ELF-1 (cell line): ENCODE measurements around the gene HNRNPA2B1.
"Not testable (repeated sequence)": the region's sequence is repeated elsewhere in the genome, so short reads cannot be mapped to it uniquely, and the experiment has no call there.

ENCODE experiments used
- DNase-seq: peaks from one replicate; pipeline ENCODE4 v3.0.0-alpha.2; 2016; ENCODE audit warnings: low read depth, low spot score

Gene HNRNPA2B1

DNA sequence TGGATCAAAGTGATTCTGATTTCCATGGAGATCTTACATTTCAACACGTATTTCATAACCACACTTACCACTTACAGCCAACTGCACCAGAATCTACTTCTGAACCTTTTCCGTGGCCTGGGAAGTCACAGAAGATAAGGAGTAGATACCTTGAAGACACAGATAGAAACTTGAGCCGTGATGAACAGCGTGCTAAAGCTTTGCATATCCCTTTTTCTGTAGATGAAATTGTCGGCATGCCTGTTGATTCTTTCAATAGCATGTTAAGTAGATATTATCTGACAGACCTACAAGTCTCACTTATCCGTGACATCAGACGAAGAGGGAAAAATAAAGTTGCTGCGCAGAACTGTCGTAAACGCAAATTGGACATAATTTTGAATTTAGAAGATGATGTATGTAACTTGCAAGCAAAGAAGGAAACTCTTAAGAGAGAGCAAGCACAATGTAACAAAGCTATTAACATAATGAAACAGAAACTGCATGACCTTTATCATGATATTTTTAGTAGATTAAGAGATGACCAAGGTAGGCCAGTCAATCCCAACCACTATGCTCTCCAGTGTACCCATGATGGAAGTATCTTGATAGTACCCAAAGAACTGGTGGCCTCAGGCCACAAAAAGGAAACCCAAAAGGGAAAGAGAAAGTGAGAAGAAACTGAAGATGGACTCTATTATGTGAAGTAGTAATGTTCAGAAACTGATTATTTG is 15.3 kb downstream of the HNRNPA2B1 start:
- no peak for DNase-seq

DNA sequence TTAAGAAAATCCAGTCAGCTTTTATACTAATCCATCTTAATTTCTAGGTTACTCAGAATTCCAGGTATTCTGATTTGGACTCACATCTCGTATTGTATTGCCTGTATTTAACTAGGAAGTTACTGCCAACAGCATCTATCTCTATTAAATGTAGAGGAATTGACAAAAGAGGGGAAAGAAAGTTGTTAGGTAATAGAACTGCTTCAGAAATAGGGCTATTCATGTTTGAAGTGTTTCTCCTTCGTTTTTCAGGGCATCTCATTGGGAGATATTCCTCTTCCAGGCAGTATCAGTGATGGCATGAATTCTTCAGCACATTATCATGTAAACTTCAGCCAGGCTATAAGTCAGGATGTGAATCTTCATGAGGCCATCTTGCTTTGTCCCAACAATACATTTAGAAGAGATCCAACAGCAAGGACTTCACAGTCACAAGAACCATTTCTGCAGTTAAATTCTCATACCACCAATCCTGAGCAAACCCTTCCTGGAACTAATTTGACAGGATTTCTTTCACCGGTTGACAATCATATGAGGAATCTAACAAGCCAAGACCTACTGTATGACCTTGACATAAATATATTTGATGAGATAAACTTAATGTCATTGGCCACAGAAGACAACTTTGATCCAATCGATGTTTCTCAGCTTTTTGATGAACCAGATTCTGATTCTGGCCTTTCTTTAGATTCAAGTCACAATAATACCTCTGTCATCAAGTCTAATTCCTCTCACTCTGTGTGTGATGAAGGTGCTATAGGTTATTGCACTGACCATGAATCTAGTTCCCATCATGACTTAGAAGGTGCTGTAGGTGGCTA is 16.1 kb downstream of the HNRNPA2B1 start:
- not testable (repeated sequence) for DNase-seq

GRCh38 chr7:26183545-26184280 is 16.8 kb downstream of the HNRNPA2B1 start:
- DNase-seq, result no peak

GRCh38 chr7:26182706-26183105 is 17.8 kb downstream of the HNRNPA2B1 start:
- peak; percentile 6 for DNase-seq

- DNase-seq, result no peak
These were observed 18.3 kb downstream of the HNRNPA2B1 start for GRCh38 chr7:26182283-26182682.

GRCh38 chr7:26181474-26182227 is 18.9 kb downstream of the HNRNPA2B1 start:
- no peak for DNase-seq

- no peak for DNase-seq
These were observed 19.8 kb downstream of the HNRNPA2B1 start for GRCh38 chr7:26180792-26181198.

- no peak for DNase-seq
These were observed 20.6 kb downstream of the HNRNPA2B1 start for GRCh38 chr7:26179826-26180497.

GRCh38 chr7:26179422-26179821 is 21.1 kb downstream of the HNRNPA2B1 start:
- no peak for DNase-seq

GRCh38 chr7:26178272-26178960 is 22.1 kb downstream of the HNRNPA2B1 start:
- DNase-seq, result no peak

- DNase-seq, result not testable (repeated sequence)
These were observed 23.3 kb downstream of the HNRNPA2B1 start for GRCh38 chr7:26177269-26177668.

GRCh38 chr7:26176696-26177095 is 23.9 kb downstream of the HNRNPA2B1 start:
- DNase-seq, result not testable (repeated sequence)

DNA sequence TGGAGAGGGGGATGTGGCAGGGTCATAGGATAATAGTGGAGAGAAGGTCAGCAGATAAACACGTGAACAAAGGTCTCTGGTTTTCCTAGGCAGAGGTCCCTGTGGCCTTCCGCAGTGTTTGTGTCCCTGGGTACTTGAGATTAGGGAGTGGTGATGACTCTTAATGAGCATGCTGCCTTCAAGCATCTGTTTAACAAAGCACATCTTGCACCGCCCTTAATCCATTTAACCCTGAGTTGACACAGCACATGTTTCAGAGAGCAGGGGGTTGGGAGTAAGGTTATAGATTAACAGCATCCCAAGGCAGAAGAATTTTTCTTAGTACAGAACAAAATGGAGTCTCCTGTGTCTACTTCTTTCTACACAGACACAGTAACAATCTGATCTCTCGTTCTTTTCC is 24.6 kb downstream of the HNRNPA2B1 start:
- not testable (repeated sequence) for DNase-seq

DNA sequence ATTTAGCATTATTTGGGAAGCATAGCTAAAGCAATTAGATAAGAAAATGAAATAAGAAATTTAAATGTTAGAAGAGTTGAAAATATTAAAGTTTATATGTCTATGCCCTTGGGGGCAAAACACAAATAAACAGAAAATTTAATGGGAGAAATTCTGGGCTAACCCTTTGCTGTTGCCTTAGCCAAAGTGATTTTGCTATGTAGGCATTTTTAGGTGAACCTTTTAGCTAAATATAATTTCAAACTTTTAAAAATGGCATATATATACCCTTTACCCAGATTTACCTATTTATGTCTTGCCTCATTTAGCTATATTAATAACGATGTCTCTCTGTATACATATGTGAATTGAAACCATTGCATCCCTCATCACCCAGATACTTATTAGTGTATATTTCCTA is 28.5 kb downstream of the HNRNPA2B1 start:
- no peak for DNase-seq

DNA sequence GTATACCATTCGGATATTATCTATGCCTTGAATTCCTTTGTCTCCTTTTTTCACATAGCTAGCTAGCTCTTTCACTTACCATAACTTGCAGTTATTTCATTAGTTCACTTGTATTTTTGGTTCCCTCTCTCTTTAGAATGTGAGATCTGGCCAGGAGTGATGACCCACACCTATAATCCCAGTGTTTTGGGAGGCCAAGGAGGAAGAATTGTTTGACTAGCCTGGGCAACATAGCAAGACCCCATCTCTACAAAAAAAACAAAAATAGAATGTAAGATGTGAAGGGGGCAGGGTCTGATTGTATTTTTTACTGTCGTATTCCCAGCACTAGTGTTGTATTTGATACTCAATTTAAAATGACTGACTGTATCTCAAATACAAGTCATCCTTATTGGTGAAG is 28.9 kb downstream of the HNRNPA2B1 start:
- DNase-seq, result no peak

GRCh38 chr7:26170663-26171062 is 29.9 kb downstream of the HNRNPA2B1 start:
- DNase-seq, result no peak

GRCh38 chr7:26169271-26169670 is 31.3 kb downstream of the HNRNPA2B1 start:
- DNase-seq, result no peak

GRCh38 chr7:26168458-26169023 is 32.0 kb downstream of the HNRNPA2B1 start:
- no peak for DNase-seq

DNA sequence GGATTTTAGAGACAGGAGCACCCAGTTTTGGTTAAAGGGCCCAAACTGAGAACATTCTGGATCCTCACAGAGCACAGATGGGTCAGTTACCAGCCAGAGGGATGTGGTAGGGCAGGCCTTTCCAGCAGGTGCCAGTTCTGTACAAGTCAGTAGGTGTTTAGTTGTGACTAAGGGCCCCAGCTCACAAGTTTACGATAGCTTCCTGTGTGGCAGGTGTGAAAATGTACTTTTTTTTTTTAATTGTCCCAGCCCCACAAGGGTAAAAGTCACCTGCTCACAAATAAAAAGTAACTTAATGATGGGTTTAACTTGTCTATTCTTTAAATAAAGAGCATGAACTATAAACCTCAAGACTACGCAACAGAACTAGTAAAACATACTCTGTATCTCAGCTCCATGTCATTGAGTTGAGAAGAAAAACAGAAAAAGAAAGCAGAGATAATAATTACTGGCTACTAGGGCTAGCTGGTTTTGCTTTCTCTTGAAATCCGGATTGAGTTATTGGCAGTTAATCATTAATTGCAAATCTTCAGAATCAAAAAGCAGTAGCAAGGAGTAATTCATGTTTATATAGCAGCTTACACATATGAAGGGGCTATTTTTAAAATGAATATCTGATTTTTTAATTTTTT is 33.1 kb downstream of the HNRNPA2B1 start:
- no peak for DNase-seq
